ES-I3 (cell line): ENCODE results near the gene FRMD4A.
"Not testable (repeated sequence)": the region's sequence is repeated elsewhere in the genome, so short reads cannot be mapped to it uniquely, and the experiment has no call there.

Experiments
- H3K36me3 ChIP-seq: 2 replicates; pipeline ENCODE4 v1.6.1; 2013; ENCODE audit warnings: mild to moderate bottlenecking, low read length, control low read depth, moderate library complexity; ENCODE audit not compliant: insufficient read depth
- H3K4me1 ChIP-seq: 2 replicates; pipeline ENCODE4 v1.6.1; 2013; ENCODE audit warnings: mild to moderate bottlenecking, control low read depth, low read length; ENCODE audit not compliant: insufficient read depth
- H3K9ac ChIP-seq: 2 replicates; pipeline ENCODE4 v1.6.1; 2013; ENCODE audit warnings: low read depth, mild to moderate bottlenecking, low read length, moderate library complexity
- H3K9me3 ChIP-seq: 2 replicates; pipeline ENCODE4 v1.6.1; 2013; ENCODE audit warnings: mild to moderate bottlenecking, low read length, moderate library complexity; ENCODE audit not compliant: control insufficient read depth, insufficient read depth

Gene FRMD4A

DNA sequence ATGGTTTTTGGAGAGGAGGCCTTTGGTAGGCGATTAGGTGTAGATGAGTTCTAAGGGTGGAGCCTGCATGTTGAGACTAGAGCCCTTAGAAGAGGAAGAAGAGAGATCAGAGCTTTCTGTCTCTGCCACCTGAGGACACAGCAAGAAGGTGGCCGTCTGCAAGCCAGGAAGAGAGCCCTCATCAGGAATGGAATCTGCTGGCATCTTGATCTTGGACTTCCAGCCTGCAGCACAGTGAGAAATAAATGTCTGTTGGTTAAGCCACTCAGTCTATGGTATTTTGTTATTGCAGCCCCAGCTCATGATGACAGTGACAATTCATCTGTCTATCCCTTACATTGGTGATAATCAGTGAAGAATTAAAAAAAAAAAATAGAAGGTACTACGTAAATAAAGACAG lies 408.8 kb downstream of the FRMD4A start:
- H3K4me1 ChIP-seq, result peaks cover 6% of the 10 kb centered on the region; the same call in 1 of the 2 replicates
- H3K36me3 ChIP-seq, result no peaks in the 10 kb centered on the region
- no peak overlapping the region for H3K9ac ChIP-seq
- H3K9me3 ChIP-seq, result no peaks in the 10 kb centered on the region

DNA sequence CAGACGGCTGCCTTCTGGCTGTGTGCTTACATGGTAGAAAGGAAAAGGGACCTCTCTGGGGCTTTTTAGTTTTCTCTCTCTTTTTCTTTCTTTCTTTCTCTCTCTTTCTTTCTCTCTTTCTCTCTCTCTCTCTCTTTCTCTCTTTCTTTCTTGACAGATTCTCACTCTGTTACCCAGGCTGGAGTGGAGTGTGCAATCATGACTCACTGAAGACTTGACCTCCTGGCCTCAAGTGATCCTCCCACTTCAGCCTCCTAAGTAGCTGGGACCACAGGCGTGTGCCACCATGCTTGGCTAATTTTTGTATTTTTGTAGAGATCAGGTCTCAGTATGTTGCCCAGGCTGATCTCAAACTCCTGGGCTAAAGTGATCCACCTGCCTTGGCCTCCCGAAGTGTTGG lies 409.6 kb downstream of the FRMD4A start:
- not testable (repeated sequence) for H3K9me3 ChIP-seq, H3K4me1 ChIP-seq, H3K9ac ChIP-seq, H3K36me3 ChIP-seq

DNA sequence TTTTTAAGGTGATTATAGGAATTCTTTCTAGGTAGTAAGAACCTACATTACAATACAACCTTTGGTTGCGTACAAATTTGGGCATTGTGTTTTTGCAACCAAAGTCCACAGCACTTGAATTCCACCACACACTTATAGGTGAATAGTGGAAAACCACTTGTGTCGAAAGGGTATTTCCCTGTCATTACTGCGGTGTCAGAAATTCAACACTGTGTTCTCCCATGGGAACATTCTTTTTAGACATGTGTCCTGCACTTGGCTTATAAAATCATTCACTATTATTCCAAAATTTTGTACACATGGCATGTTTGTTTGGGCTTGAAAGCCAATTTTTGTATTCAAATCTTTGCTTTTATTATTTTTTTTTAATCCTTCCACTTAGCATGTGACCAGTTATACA lies 410.3 kb downstream of the FRMD4A start:
- Histone ChIP-seq H3K9ac (no peak overlapping the region), H3K4me1 (peaks cover 6% of the 10 kb centered on the region; the same call in 1 of the 2 replicates), H3K9me3 (no peaks in the 10 kb centered on the region), H3K36me3 (no peaks in the 10 kb centered on the region)

- Histone ChIP-seq H3K36me3 (no peaks in the 10 kb centered on the region), H3K9ac (no peak overlapping the region), H3K4me1 (peaks cover 6% of the 10 kb centered on the region; the same call in 1 of the 2 replicates), H3K9me3 (no peaks in the 10 kb centered on the region)
Measured at GRCh38 chr10:13920031-13920430, 410.7 kb downstream of the FRMD4A start.

GRCh38 chr10:13917791-13918190 lies 412.9 kb downstream of the FRMD4A start:
- Histone ChIP-seq H3K36me3 (no peaks in the 10 kb centered on the region), H3K9ac (no peak overlapping the region), H3K4me1 (peaks cover 6% of the 10 kb centered on the region; the same call in 1 of the 2 replicates), H3K9me3 (no peaks in the 10 kb centered on the region)

- H3K4me1 ChIP-seq, result peaks cover 12% of the 10 kb centered on the region; the same call in 1 of the 2 replicates
- H3K9ac ChIP-seq, result no peak overlapping the region
- H3K9me3 ChIP-seq, result no peaks in the 10 kb centered on the region
- H3K36me3 ChIP-seq, result no peaks in the 10 kb centered on the region
Measured at GRCh38 chr10:13916384-13916947, 414.3 kb downstream of the FRMD4A start.

DNA sequence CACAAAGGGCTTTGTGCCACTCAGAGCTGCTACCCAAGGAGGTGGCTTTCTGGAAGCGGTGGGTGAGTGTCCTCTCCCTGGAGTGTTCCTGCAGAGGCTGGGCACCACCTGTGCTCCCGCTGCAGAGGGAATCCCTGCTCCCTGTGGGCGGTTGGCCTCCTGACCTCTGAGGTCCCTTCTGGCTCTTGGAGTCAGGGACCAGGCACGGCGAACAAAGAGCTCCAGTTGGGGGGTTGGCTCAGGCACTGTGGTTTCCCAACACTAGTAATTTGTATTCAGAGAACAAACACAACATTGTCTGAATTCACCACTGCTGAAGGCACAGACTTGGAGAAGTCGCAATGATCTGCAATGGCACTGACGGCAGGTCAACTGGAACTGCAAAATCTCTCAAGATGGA lies 415.0 kb downstream of the FRMD4A start:
- H3K36me3 ChIP-seq, result no peaks in the 10 kb centered on the region
- H3K9ac ChIP-seq, result no peak overlapping the region
- no peaks in the 10 kb centered on the region for H3K9me3 ChIP-seq
- peaks cover 12% of the 10 kb centered on the region; the same call in 1 of the 2 replicates for H3K4me1 ChIP-seq

DNA sequence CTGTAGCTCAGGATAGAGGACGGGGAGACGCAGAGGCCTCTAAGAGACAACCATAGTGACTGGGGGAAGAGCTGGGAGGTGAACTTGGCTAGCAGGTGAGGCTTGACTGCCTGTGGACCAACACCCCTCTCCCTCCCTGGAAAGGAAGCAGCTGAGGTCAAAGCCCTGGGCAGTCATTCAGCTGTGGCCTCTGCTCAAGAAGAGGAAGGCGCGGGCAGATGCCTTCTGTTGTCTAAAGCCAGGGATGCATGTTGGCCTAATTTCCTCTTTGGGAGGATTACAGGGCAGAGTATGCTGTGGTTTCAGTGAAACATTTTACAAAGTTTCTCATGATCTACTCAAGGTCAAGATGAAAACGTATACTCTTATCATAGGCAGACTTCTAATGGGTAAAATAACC lies 416.8 kb downstream of the FRMD4A start:
- no peaks in the 10 kb centered on the region for H3K9me3 ChIP-seq
- no peak overlapping the region for H3K9ac ChIP-seq
- H3K36me3 ChIP-seq, result no peaks in the 10 kb centered on the region
- H3K4me1 ChIP-seq, result 0 out of 2 replicates have a peak, but pooled peaks cover 5% of the 10 kb centered on the region

GRCh38 chr10:13911821-13912520 lies 418.8 kb downstream of the FRMD4A start:
- Histone ChIP-seq H3K4me1 (0 out of 2 replicates have a peak, but pooled peaks cover 5% of the 10 kb centered on the region), H3K9me3 (no peaks in the 10 kb centered on the region), H3K36me3 (no peaks in the 10 kb centered on the region), H3K9ac (no peak overlapping the region)

- Histone ChIP-seq H3K9ac (no peak overlapping the region), H3K36me3 (no peaks in the 10 kb centered on the region), H3K9me3 (no peaks in the 10 kb centered on the region), H3K4me1 (peaks cover 5% of the 10 kb centered on the region; the same call in 1 of the 2 replicates)
Measured at GRCh38 chr10:13909516-13910258, 421.0 kb downstream of the FRMD4A start.

DNA sequence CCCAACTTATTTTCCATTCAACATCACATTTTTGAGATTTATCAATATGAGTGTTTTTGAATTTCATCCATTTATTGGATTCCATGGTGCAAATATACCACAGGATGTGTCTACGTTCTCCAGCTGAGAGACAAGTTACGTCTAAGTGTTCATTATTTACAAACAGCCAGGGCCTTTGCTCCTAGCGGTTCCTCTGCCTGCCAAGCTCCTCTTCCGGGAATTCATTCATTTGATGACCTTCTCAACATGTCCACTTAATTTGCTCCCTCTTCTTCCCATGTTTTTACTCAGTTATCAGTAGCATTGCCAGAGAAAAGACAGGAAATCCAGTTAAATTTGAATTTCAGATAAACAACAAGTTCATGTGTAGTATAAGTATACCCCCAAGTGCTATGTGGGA lies 422.2 kb downstream of the FRMD4A start:
- Histone ChIP-seq H3K9ac (no peak overlapping the region), H3K4me1 (peaks cover 5% of the 10 kb centered on the region; the same call in 1 of the 2 replicates), H3K9me3 (no peaks in the 10 kb centered on the region), H3K36me3 (no peaks in the 10 kb centered on the region)

DNA sequence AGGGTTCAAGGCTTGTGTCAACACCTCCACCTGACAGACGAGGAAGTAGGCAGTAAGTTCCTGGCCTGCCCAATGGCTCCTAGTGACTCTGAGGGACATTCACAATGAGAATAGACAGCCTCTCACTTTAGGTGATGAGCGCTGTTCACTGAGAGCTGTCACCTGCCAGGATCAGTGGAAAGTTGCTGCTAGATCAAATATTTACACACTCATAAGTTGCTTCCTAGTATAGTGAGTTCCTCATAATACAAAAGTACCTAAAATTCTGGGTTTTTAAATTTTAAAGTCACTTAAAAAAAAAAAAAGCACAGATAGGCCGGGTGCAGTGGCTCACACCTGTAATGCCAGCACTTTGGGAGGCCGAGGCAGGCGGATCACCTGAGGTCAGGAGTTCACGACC lies 423.2 kb downstream of the FRMD4A start:
- Histone ChIP-seq H3K9ac (no peak overlapping the region), H3K36me3 (0 out of 2 replicates have a peak, but pooled peaks cover 2% of the 10 kb centered on the region), H3K4me1 (peaks cover 5% of the 10 kb centered on the region; the same call in 1 of the 2 replicates), H3K9me3 (no peaks in the 10 kb centered on the region)

DNA sequence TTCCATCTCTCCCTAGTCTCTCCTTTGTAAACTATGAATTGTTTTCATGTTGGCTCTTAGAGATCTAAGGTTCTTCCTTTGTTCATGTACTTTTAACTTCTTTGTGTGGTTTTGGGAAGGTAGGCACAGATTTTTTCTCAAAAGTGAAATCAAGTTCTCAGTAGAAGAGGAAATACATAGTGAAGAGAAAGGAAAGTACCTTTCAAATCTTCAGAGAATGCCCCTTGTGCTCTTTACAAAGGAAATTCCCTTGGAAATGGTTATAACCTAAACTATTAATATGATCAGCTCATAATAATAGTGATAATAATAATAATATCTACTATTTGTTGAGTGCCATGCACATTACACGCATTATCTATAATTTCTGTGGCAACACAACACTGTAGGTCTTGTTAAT lies 425.4 kb downstream of the FRMD4A start:
- no peak overlapping the region for H3K9ac ChIP-seq
- H3K36me3 ChIP-seq, result 0 out of 2 replicates have a peak, but pooled peaks cover 2% of the 10 kb centered on the region
- no peaks in the 10 kb centered on the region; the same call in 1 of the 2 replicates for H3K4me1 ChIP-seq
- H3K9me3 ChIP-seq, result no peaks in the 10 kb centered on the region

DNA sequence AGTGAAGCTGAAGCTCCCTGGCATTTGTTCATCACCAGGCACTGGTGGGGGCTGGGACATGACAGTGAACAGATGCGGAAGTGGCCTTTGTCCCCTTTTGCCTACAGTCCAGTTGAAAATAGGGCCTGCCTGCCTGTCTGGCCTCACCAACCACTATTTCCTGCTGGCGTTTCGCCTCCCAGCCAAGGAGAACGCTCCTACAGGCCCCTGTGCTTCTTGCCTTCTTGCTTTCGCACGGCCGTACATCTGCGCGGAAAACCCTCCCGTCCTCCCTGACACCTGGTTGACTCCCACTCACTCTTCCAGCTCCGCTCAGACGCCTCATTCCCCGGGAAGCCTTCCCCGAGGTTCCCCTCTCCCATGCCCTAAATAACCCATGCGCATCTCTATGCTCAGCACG lies 426.7 kb downstream of the FRMD4A start:
- H3K36me3 ChIP-seq, result 0 out of 2 replicates have a peak, but pooled peaks cover 2% of the 10 kb centered on the region
- H3K9ac ChIP-seq, result no peak overlapping the region
- H3K4me1 ChIP-seq, result no peaks in the 10 kb centered on the region; the same call in 1 of the 2 replicates
- H3K9me3 ChIP-seq, result no peaks in the 10 kb centered on the region
